WTC11 (cell line): ENCODE results near the gene SALL1. TPM values are rescaled to one million over a fixed set of nuclear protein-coding genes. Genes with fewer than 3 reads are reported as not detected.

ENCODE experiments used
- ATAC-seq: fragments of 200-7000 bp; cut with Tn5 transposase; 2 replicates; pipeline ENCODE4 v1.10.0; 2021; ENCODE audit warnings: mild to moderate bottlenecking, moderate library complexity
- CTCF ChIA-PET: fragments of 300-600 bp; sonication (Branson Sonifier 250); formaldehyde crosslinking; loops from one replicate; lab custom pipeline; 2021; ENCODE audit warnings: antibody characterized with exemption; lab: Charles Lee
- POLR2A ChIA-PET: fragments of 350-600 bp; sonication (Branson Sonifier 250); formaldehyde crosslinking; loops from one replicate; lab custom pipeline; 2021; ENCODE audit warnings: antibody characterized with exemption; lab: Charles Lee
- DNase-seq: peaks from one replicate; pipeline ENCODE4 v3.0.0; 2021; ENCODE audit warnings: low spot score
- H3K27ac Mint-ChIP-seq: 2 replicates; pipeline ENCODE4 v1.8.0; 2021; ENCODE audit warnings: mixed read lengths
- H3K27me3 Mint-ChIP-seq: 2 replicates; pipeline ENCODE4 v1.8.0; 2021; ENCODE audit warnings: low read depth, mild to moderate bottlenecking, moderate library complexity, mixed read lengths
- H3K36me3 Mint-ChIP-seq: 2 replicates; pipeline ENCODE4 v1.8.0; 2021; ENCODE audit warnings: mixed read lengths
- H3K4me1 Mint-ChIP-seq: 2 replicates; pipeline ENCODE4 v1.8.0; 2022; ENCODE audit warnings: mixed read lengths
- H3K4me3 Mint-ChIP-seq: 2 replicates; pipeline ENCODE4 v1.8.0; 2021; ENCODE audit warnings: mild to moderate bottlenecking, moderate library complexity, mixed read lengths
- H3K9me3 Mint-ChIP-seq: 2 replicates; pipeline ENCODE4 v1.8.0; 2021; ENCODE audit warnings: mixed read lengths
- ATF1 ChIP-seq: sonication (generic); formaldehyde crosslinking; IDR thresholded peaks from 2 replicates; pipeline ENCODE4 v1.8.1; 2023; ENCODE audit warnings: mild to moderate bottlenecking, moderate library complexity, missing genetic modification reagents
- CREM ChIP-seq: sonication (generic); formaldehyde crosslinking; IDR thresholded peaks from 2 replicates; pipeline ENCODE4 v1.8.1; 2022; ENCODE audit warnings: mild to moderate bottlenecking, missing genetic modification reagents, moderate library complexity
- FOXJ3 ChIP-seq: sonication (generic); formaldehyde crosslinking; IDR thresholded peaks from 2 replicates; pipeline ENCODE4 v1.9.0; 2021; ENCODE audit warnings: missing genetic modification reagents, mild to moderate bottlenecking, borderline replicate concordance
- GTF2I ChIP-seq: fragments of 250-450 bp; sonication (Bioruptor Pico); conservative IDR thresholded peaks from 2 replicates; pipeline ENCODE4 v1.4.0; 2021; ENCODE audit warnings: mild to moderate bottlenecking
- NR3C1 ChIP-seq: sonication (generic); formaldehyde crosslinking; conservative IDR thresholded peaks from 2 replicates; pipeline ENCODE4 v1.8.1; 2023; ENCODE audit warnings: low read depth, mild to moderate bottlenecking, missing genetic modification reagents
- PRRX2 ChIP-seq: fragments of 250-450 bp; sonication (Bioruptor Pico); IDR thresholded peaks from 2 replicates; pipeline ENCODE4 v1.8.0; 2021; ENCODE audit warnings: mild to moderate bottlenecking
- SP1 ChIP-seq: sonication (generic); formaldehyde crosslinking; conservative IDR thresholded peaks from 2 replicates; pipeline ENCODE4 v1.8.1; 2022; ENCODE audit warnings: missing genetic modification reagents
- TEAD4 ChIP-seq: sonication (generic); formaldehyde crosslinking; IDR thresholded peaks from 2 replicates; pipeline ENCODE4 v1.8.0; 2022; ENCODE audit warnings: mild to moderate bottlenecking, missing genetic modification reagents
- ZNF263 ChIP-seq: sonication (generic); formaldehyde crosslinking; IDR thresholded peaks from 2 replicates; pipeline ENCODE4 v1.8.1; 2022; ENCODE audit warnings: low read depth, mild to moderate bottlenecking, moderate library complexity, missing genetic modification reagents
- ZNF317 ChIP-seq: sonication (generic); formaldehyde crosslinking; IDR thresholded peaks from 2 replicates; pipeline ENCODE4 v1.8.1; 2023; ENCODE audit warnings: low read depth, mild to moderate bottlenecking, moderate library complexity, missing genetic modification reagents, borderline replicate concordance
- ZNF671 ChIP-seq: fragments of 250-450 bp; sonication (Bioruptor Pico); IDR thresholded peaks from 2 replicates; pipeline ENCODE4 v1.8.0; 2021; ENCODE audit warnings: mild to moderate bottlenecking
- total RNA-seq: library from RNA; stranded (reverse); gene quantifications from 3 replicates; pipeline ENCODE4 v1.2.3, GENCODE V29; 2021
- TF ChIP-seq, protein P1 (sequence below): sonication (generic); formaldehyde crosslinking; IDR thresholded peaks from 2 replicates; pipeline ENCODE4 v1.8.1; 2023; ENCODE audit warnings: mild to moderate bottlenecking, missing genetic modification reagents
- TF ChIP-seq, protein P2 (sequence below): sonication (generic); formaldehyde crosslinking; IDR thresholded peaks from 2 replicates; pipeline ENCODE4 v1.8.0; 2023; ENCODE audit warnings: mild to moderate bottlenecking, missing genetic modification reagents
- TF ChIP-seq, protein P3 (sequence below): sonication (generic); formaldehyde crosslinking; IDR thresholded peaks from 2 replicates; pipeline ENCODE4 v1.8.1; 2022; ENCODE audit warnings: mild to moderate bottlenecking, missing genetic modification reagents, moderate library complexity, borderline replicate concordance
- TF ChIP-seq, protein P4 (sequence below): sonication (generic); formaldehyde crosslinking; IDR thresholded peaks from 2 replicates; pipeline ENCODE4 v1.8.1; 2022; ENCODE audit warnings: mild to moderate bottlenecking, moderate library complexity, missing genetic modification reagents
- TF ChIP-seq, protein P5 (sequence below): fragments of 250-450 bp; sonication (Bioruptor Pico); conservative IDR thresholded peaks from 2 replicates; pipeline ENCODE4 v1.9.0; 2021; ENCODE audit warnings: mild to moderate bottlenecking
- TF ChIP-seq, protein P6 (sequence below): sonication (generic); formaldehyde crosslinking; IDR thresholded peaks from 2 replicates; pipeline ENCODE4 v1.8.1; 2023; ENCODE audit warnings: mild to moderate bottlenecking, missing genetic modification reagents, moderate library complexity
- TF ChIP-seq, protein P7 (sequence below): sonication (generic); formaldehyde crosslinking; IDR thresholded peaks from 2 replicates; pipeline ENCODE4 v1.8.1; 2023; ENCODE audit warnings: mild to moderate bottlenecking, missing genetic modification reagents, moderate library complexity
- TF ChIP-seq, protein P8 (sequence below): sonication (generic); formaldehyde crosslinking; IDR thresholded peaks from 2 replicates; pipeline ENCODE4 v1.8.0; 2022; ENCODE audit warnings: mild to moderate bottlenecking, missing genetic modification reagents

The SALL1 gene
- total RNA-seq, 1 experiment from 2014 or later = 63.9 TPM

DNA sequence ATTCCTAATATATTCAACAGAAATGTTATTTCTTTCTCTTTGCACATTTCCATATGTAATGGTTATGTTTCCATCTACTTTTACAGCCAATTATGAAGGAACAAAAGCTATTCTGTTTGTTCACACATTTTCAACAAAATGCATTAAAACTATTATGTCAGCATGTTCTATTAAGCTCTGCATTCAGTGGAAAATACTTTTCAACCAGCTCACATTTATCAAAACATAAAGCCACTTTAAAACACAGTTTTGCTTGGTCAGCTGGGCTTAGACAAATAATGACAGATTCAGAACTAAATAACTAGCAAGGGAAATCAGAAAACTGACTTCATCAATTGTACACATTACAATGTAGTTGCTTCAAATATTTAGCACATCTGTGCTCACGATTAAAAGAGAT, 6.9 kb downstream of the SALL1 start:
- Mint-ChIP-seq H3K9me3 (no peaks in the 10 kb centered on the region), H3K27ac (no peak overlapping the region), H3K27me3 (no peaks in the 10 kb centered on the region), H3K36me3 (peaks cover 41% of the 10 kb centered on the region), H3K4me1 (peaks cover 66% of the 10 kb centered on the region), H3K4me3 (peak overlapping the region; percentile 29; the same call in 1 of the 2 replicates)
- DNase-seq (no peak), ATAC-seq (no peak)
- TF ChIP-seq, protein P1, sequence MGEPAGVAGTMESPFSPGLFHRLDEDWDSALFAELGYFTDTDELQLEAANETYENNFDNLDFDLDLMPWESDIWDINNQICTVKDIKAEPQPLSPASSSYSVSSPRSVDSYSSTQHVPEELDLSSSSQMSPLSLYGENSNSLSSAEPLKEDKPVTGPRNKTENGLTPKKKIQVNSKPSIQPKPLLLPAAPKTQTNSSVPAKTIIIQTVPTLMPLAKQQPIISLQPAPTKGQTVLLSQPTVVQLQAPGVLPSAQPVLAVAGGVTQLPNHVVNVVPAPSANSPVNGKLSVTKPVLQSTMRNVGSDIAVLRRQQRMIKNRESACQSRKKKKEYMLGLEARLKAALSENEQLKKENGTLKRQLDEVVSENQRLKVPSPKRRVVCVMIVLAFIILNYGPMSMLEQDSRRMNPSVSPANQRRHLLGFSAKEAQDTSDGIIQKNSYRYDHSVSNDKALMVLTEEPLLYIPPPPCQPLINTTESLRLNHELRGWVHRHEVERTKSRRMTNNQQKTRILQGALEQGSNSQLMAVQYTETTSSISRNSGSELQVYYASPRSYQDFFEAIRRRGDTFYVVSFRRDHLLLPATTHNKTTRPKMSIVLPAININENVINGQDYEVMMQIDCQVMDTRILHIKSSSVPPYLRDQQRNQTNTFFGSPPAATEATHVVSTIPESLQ (CRISPR knock-in tag) = no peak
- TF ChIP-seq, protein P2, sequence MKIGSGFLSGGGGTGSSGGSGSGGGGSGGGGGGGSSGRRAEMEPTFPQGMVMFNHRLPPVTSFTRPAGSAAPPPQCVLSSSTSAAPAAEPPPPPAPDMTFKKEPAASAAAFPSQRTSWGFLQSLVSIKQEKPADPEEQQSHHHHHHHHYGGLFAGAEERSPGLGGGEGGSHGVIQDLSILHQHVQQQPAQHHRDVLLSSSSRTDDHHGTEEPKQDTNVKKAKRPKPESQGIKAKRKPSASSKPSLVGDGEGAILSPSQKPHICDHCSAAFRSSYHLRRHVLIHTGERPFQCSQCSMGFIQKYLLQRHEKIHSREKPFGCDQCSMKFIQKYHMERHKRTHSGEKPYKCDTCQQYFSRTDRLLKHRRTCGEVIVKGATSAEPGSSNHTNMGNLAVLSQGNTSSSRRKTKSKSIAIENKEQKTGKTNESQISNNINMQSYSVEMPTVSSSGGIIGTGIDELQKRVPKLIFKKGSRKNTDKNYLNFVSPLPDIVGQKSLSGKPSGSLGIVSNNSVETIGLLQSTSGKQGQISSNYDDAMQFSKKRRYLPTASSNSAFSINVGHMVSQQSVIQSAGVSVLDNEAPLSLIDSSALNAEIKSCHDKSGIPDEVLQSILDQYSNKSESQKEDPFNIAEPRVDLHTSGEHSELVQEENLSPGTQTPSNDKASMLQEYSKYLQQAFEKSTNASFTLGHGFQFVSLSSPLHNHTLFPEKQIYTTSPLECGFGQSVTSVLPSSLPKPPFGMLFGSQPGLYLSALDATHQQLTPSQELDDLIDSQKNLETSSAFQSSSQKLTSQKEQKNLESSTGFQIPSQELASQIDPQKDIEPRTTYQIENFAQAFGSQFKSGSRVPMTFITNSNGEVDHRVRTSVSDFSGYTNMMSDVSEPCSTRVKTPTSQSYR (CRISPR knock-in tag) = no peak
- TF ChIP-seq, protein P3, sequence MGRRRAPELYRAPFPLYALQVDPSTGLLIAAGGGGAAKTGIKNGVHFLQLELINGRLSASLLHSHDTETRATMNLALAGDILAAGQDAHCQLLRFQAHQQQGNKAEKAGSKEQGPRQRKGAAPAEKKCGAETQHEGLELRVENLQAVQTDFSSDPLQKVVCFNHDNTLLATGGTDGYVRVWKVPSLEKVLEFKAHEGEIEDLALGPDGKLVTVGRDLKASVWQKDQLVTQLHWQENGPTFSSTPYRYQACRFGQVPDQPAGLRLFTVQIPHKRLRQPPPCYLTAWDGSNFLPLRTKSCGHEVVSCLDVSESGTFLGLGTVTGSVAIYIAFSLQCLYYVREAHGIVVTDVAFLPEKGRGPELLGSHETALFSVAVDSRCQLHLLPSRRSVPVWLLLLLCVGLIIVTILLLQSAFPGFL (CRISPR knock-in tag) = no peak
- TF ChIP-seq GTF2I = no peak
- no peak for TF ChIP-seq FOXJ3
- TF ChIP-seq PRRX2 (CRISPR knock-in tag) = no peak
- no peak for TF ChIP-seq NR3C1 (CRISPR knock-in tag)
- TF ChIP-seq ZNF671 = no peak
- TF ChIP-seq, protein P4, sequence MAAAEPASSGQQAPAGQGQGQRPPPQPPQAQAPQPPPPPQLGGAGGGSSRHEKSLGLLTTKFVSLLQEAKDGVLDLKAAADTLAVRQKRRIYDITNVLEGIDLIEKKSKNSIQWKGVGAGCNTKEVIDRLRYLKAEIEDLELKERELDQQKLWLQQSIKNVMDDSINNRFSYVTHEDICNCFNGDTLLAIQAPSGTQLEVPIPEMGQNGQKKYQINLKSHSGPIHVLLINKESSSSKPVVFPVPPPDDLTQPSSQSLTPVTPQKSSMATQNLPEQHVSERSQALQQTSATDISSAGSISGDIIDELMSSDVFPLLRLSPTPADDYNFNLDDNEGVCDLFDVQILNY (CRISPR knock-in tag) = no peak
- POLR2A ChIA-PET = interaction anchor here (0.6 to 1.5 kb wide), 3 partner anchors 9 to 82 kb away, joined by 3 to 4 read pairs (median 3); no protein-coding TSS in a partner anchor
- CTCF ChIA-PET = no interaction called here

DNA sequence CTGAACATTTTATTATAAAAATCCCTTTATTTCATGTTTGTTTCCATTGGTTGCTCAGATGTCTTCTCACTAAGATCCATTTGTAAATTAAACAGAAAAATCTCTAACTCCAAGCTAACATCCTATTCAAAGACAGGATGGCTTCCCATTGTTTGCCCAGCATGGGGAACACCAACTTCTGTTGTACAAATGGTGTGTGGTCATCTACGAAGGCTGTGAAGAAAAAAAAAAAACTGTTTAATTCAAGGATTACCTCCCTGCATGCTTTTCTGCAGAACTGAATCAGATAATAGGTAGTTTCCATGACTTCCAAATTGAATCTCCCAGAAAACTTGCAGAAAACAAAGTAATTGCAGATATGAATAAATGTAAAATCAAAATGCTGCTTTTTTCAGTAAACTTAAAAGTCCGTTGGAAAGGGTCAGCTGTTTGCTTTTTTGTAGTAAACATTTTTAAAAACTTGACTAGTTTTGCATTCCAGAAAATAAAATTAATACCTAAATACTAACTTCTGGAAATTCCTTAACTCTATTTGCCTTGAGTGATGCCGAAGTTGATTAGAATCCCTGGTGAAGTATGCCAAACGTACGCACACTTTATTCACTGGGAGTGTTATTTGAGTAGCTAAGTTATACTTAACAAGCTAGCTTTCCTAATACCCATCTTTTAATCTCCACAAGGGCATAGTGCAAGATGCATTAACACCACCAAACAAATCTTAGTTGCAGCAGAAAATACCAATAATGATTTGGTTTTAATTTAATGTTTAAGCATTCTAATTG, 7.7 kb downstream of the SALL1 start:
- ChIA-PET POLR2A (interaction anchor here (1.1 to 1.5 kb wide), 2 partner anchors 10 to 11 kb away, joined by 3 to 4 read pairs; no protein-coding TSS in a partner anchor), CTCF (no interaction called here)
- ATAC-seq = no peak
- Mint-ChIP-seq H3K27me3 (no peaks in the 10 kb centered on the region), H3K27ac (0 out of 2 replicates have a peak overlapping the region, but pooled peaks have one; percentile 53), H3K4me3 (no peak overlapping the region), H3K36me3 (peaks cover 48% of the 10 kb centered on the region), H3K4me1 (peaks cover 62% of the 10 kb centered on the region), H3K9me3 (no peaks in the 10 kb centered on the region)
- TF ChIP-seq SP1 (CRISPR knock-in tag) = no peak
- TF ChIP-seq ZNF317 (CRISPR knock-in tag) = no peak
- no peak for TF ChIP-seq TEAD4 (CRISPR knock-in tag)
- TF ChIP-seq, protein P5, sequence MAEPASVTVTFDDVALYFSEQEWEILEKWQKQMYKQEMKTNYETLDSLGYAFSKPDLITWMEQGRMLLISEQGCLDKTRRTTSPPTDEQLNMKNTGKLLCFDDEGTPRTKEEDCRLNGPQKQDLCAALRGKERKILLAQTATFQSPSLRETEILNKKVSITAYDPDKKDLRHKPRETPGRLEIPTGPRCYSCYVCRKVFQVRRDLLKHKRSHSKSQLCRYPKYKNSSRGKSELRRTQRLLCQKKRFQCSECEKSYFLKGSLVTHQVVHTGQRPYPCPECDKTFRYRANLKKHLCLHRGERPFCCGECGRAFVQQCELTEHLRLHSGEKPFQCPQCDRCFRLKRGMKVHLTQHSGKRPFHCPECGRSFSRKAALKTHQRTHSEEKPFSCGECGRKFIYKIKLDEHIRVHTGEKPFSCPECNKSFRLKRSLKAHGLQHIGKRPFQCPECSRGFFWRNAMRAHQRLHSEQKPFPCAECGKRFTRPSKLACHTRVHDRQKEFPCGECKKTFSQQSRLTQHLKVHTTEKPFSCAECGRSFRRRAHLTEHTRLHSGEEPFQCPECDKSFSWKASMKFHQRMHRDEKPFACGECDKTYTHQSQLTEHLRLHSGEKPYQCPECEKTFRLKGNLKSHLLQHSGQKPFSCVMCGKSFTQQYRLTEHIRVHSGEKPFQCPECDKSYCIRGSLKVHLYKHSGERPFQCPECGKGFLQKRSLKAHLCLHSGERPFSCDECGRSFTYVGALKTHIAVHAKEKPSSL (CRISPR knock-in tag) = no peak
- TF ChIP-seq, protein P6, sequence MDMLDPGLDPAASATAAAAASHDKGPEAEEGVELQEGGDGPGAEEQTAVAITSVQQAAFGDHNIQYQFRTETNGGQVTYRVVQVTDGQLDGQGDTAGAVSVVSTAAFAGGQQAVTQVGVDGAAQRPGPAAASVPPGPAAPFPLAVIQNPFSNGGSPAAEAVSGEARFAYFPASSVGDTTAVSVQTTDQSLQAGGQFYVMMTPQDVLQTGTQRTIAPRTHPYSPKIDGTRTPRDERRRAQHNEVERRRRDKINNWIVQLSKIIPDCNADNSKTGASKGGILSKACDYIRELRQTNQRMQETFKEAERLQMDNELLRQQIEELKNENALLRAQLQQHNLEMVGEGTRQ (CRISPR knock-in tag) = no peak
- no peak for TF ChIP-seq ATF1 (CRISPR knock-in tag)
- no peak for TF ChIP-seq NR3C1 (CRISPR knock-in tag)
- TF ChIP-seq, protein P7, sequence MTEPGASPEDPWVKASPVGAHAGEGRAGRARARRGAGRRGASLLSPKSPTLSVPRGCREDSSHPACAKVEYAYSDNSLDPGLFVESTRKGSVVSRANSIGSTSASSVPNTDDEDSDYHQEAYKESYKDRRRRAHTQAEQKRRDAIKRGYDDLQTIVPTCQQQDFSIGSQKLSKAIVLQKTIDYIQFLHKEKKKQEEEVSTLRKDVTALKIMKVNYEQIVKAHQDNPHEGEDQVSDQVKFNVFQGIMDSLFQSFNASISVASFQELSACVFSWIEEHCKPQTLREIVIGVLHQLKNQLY (CRISPR knock-in tag) = no peak
- TF ChIP-seq, protein P8, sequence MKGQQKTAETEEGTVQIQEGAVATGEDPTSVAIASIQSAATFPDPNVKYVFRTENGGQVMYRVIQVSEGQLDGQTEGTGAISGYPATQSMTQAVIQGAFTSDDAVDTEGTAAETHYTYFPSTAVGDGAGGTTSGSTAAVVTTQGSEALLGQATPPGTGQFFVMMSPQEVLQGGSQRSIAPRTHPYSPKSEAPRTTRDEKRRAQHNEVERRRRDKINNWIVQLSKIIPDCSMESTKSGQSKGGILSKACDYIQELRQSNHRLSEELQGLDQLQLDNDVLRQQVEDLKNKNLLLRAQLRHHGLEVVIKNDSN = no peak
- no peak for TF ChIP-seq ZNF263 (CRISPR knock-in tag)
- no peak for TF ChIP-seq CREM
- DNase-seq = no peak
